Measurements from ENCODE around the gene CCDC194. TPM values are rescaled to one million over a fixed set of nuclear protein-coding genes. Genes with fewer than 3 reads are reported as not detected.
A peak's percentile ranks its signal among the peaks of the same experiment; 100 is the strongest.

Gene CCDC194
- total and polyA plus RNA-seq, 2 of the 8 experiments (the other 6 are each of a cell fraction or from before 2014, with no cell fraction given), result 0.33 TPM; not detected in 1

DNA sequence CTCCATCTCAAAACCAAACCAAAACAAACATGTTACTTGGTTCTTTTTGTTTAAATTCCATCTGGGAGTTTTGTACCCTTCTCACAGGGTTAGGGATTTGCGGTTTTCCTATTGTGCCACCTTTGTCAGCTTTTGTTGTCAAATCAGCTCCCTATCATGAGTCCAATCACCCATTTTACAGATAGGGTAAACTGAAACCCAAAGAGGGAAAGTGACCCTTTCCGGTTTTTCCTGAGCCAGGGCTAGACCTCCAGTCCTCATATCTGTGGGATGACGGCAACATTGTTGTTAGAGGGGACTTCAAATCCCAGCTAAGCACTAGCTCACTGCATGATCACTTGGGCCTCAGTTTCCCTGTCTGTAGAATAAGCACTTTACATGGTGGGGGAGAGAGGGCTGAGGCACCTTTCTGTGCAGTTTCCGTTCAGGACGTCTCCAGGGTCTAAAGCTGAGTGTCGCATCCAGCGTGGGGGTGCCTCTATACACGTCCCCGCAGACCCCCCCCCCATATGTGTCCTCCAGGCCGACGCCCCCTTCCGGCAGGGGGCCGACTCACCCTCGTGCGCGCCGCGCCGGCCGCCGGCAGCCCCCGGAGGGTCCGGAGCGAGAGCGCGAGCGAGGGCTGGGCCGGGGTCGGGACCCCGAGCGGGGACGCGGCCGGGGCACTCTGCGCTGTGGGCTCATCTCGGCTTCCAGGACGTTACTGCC lies 3.9 kb downstream of the CCDC194 start:
- Histone ChIP-seq H2BK20ac (ENCODE audit: low read length) (no peak overlapping the region), H3K23me2 (ENCODE audit: low read depth, low read length) (peaks cover 11% of the 10 kb centered on the region), H3K27me3 (replicated peaks in 1 of 4; ENCODE audit: control insufficient read depth in 3 of 4, extremely low read depth in 1 of 4, insufficient read depth in 3 of 4, low read length in 3 of 4) (peaks cover 0 to 5% (median 0%) of the 10 kb centered on the region in 4 experiments; a peak in 2 of 7 replicates), H3K79me2 (ENCODE audit: control insufficient read depth in 1 of 2, insufficient read depth in 2 of 2, low read length in 2 of 2) (no peaks in the 10 kb centered on the region), H2BK15ac (ENCODE audit: low read length) (no peak overlapping the region), H2BK5ac (ENCODE audit: low read depth, low read length) (no peak overlapping the region; the same call in 1 of the 2 replicates), H3K23ac (ENCODE audit: insufficient read length) (no peak overlapping the region), H3K9ac (replicated peaks in 1 of 4; ENCODE audit: extremely low read depth in 1 of 4, low read depth in 3 of 4, low read length in 3 of 4) (no peak overlapping the region), H3K36me3 (ENCODE audit: control insufficient read depth in 2 of 4, insufficient read depth in 4 of 4, low read length in 3 of 4) (no peaks in the 10 kb centered on the region), H4K5ac (ENCODE audit: insufficient read length, low read depth, low read length) (no peak overlapping the region), H2AFZ (ENCODE audit: low read length) (peak overlapping the region; percentile 63; the same call in 1 of the 2 replicates), H3K9me3 (ENCODE audit: insufficient read depth in 2 of 2, low read depth in 1 of 2, low read length in 1 of 2) (no peaks in the 10 kb centered on the region), H3K4me1 (replicated peaks in 1 of 4; ENCODE audit: control insufficient read depth in 3 of 4, insufficient read depth in 4 of 4, low read length in 3 of 4) (peaks cover 0 to 9% (median 4%) of the 10 kb centered on the region in 4 experiments; a peak in 5 of 7 replicates), H3K18ac (ENCODE audit: extremely low read depth, low read length) (peak overlapping the region; percentile 51; the same call in 1 of the 2 replicates), H4K8ac (ENCODE audit: extremely low read depth, insufficient read depth, low read length) (peak overlapping the region; percentile 16), H3K4ac (replicated peaks; ENCODE audit: insufficient read length, low read depth, low read length) (no peak overlapping the region), H2BK120ac (replicated peaks; ENCODE audit: low read depth, low read length) (peak overlapping the region; percentile 47), H4K20me1 (replicated peaks in 1 of 2; ENCODE audit: control insufficient read depth in 1 of 2, insufficient read depth in 2 of 2, low read length in 2 of 2) (no peaks in the 10 kb centered on the region), H3K4me2 (ENCODE audit: insufficient read depth in 1 of 2, low read depth in 2 of 2, low read length in 2 of 2) (peak overlapping the region; percentile 92 to 98), H2BK12ac (ENCODE audit: low read depth, low read length) (no peak overlapping the region; the same call in 1 of the 2 replicates), H4K91ac (replicated peaks; ENCODE audit: insufficient read length, low read length) (no peak overlapping the region), H3K4me3 (ENCODE audit: extremely low read depth in 1 of 4, insufficient read depth in 2 of 4, low read depth in 3 of 4, low read length in 4 of 4) (peak overlapping the region; percentile 58 to 75 (median 72)), H2AK5ac (ENCODE audit: low read depth, low read length) (no peak overlapping the region), H3K79me1 (ENCODE audit: low read depth, low read length) (no peaks in the 10 kb centered on the region), H3K14ac (ENCODE audit: insufficient read length) (no peak overlapping the region), H3K27ac (ENCODE audit: low read depth, low read length) (no peak overlapping the region), H3K56ac (replicated peaks; ENCODE audit: insufficient read length, low read depth, low read length) (no peak overlapping the region)
- ChIA-PET POLR2A (ENCODE audit: partially characterized antibody) (interaction anchor here (0.7 to 2.2 kb wide), 4 partner anchors 35 to 142 kb away, joined by 3 to 8 read pairs (median 4); no protein-coding TSS in a partner anchor), CTCF (ENCODE audit: partially characterized antibody) (interaction anchor here (0.7 to 13.5 kb wide), 26 partner anchors 10 to 216 kb away, joined by 3 to 153 read pairs (median 4); partner anchors contain the start of gene MVB12A)
- whole genome bisulfite sequencing, 2 experiments (ENCODE audit: extremely low coverage in 1 of 2, insufficient coverage in 1 of 2, insufficient read length in 1 of 2, insufficient replicate concordance in 2 of 2, low coverage in 1 of 2, low lambda C conversion rate in 2 of 2, missing lambda C conversion rate in 1 of 2), result 8% methylated on average over 37 of the region's 37 CpGs; no CpG with 5 or more reads in 1 of the 2 experiments
- DNase-seq (ENCODE audit: low read depth in 1 of 2, low spot score in 2 of 2) (no peak), FAIRE-seq (no peak)
- TF ChIP-seq SIX5 (IDR thresholded peaks at IDR 0.05; ENCODE audit: low read depth, low read length), result no peak
- no peak for TF ChIP-seq GTF2F1 (IDR thresholded peaks at IDR 0.05; ENCODE audit: borderline replicate concordance, low read depth, low read length)
- no peak for TF ChIP-seq CBX8 (IDR thresholded peaks at IDR 0.05; ENCODE audit: borderline replicate concordance, low read depth, low read length)
- TF ChIP-seq KDM4A (IDR thresholded peaks at IDR 0.05; ENCODE audit: low read depth, low read length, severe bottlenecking), result no peak
- no peak for TF ChIP-seq SIRT6 (IDR thresholded peaks at IDR 0.05; ENCODE audit: low read length)
- TF ChIP-seq JUND (IDR thresholded peaks at IDR 0.05; ENCODE audit: low read length), result no peak
- no peak for TF ChIP-seq BCL11A (IDR thresholded peaks at IDR 0.05; ENCODE audit: low read depth in 2 of 2, low read length in 2 of 2)
- TF ChIP-seq CBX5 (IDR thresholded peaks at IDR 0.05; ENCODE audit: low read depth, low read length), result no peak
- TF ChIP-seq KDM1A (IDR thresholded peaks at IDR 0.05; ENCODE audit: borderline replicate concordance, low read length), result peak; percentile 92
- TF ChIP-seq BRCA1 (IDR thresholded peaks at IDR 0.05; ENCODE audit: low read depth, low read length), result no peak
- no peak for TF ChIP-seq MAX (IDR thresholded peaks at IDR 0.05)
- TF ChIP-seq KDM5A (IDR thresholded peaks at IDR 0.05; ENCODE audit: low read length), result no peak
- TF ChIP-seq PHF8 (conservative IDR thresholded peaks at IDR 0.05; ENCODE audit: low read depth, low read length), result no peak
